ENCODE data around the gene OSBPL10.
"Not testable (repeated sequence)": the region's sequence is repeated elsewhere in the genome, so short reads cannot be mapped to it uniquely, and the experiment has no call there.

OSBPL10 gene

DNA sequence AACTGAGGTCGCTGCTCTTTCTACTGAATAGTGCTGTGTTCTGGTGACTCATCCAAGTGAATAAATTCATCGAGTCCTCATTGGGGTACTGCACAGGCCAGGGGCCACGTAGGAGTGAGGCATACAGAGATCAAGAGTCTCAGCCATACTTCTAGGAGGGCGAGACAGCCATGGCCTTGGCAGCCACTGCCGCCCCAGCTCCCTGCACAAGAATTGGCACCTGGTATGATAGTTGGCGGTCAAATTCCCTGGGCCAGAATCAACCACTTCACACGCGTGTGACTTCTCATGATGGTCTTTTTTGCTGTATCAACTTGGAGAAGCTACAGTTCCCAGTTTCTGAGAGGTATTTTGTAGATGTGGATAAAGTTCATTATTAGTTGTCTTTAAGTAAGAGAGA, 161.6 kb downstream of the OSBPL10 start:
- in situ Hi-C loops (cut with HindIII; ENCODE audit: low sequenced_read_pairs) = no loop called here

DNA sequence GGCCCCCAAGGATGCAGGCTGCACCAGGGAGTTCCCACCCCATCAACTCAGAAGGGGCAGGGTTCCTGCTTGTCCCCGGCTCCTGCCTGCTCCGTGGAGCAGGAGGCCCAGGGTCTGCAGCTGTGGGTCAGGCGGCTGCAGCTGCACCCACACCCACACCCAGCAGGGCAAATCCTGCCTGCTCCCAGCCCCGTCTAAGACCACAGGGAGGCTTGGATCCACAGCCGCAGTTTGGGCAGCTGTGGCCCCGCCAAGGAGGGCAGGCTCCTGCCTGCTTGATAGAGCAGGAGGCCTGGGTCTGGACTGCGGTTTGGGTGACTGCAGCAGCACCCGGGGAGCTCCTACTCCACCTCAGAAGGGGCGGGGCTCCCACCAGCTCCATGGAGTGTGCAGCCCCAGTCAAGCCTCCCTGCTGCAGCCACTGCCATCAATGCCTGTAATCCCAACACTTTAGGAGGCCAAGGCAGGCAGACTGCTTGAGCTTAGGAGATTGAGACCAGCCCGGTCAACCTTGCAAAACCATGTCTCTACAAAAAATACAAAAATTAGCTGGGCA, 163.6 kb downstream of the OSBPL10 start:
- in situ Hi-C loops (cut with HindIII; ENCODE audit: low sequenced_read_pairs) = no loop called here

DNA sequence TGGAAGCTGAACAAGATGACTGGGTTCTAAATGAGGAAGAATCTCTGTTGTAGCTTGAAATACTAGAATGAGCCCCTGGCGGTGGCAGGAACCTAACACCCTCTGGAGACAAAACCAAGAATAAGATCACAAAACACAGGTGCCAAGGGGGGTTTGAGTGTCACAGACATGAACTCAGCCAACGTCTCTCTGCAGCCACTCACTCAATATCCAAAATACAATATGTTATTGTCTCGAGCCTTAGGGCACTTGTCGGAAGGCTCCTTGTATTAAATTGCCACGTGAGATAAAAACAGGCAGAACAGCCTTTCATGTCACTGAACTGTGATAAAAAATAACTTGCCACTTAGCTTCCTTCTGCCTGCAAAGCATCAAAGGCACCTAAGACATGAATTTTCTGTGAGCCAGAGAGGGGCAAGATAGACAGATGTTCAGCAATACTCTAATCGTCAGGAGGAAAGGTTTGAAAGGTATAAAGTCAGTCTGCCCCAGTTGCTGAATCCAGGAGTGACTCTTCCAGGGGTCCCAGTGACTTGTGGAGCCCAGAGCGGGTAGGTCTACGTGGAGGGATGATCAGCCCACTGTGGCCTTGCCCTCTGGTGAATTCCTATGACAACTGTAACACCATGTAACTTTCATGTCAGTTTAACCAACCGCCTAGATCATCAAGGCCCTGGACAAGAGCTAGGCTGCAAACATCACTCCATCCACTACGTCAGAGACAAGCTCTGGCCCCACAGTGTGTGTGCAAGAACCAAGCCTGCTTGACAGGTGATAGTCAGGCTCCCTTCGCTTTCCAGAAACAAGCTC, 165.2 kb downstream of the OSBPL10 start:
- in situ Hi-C loops (cut with HindIII; ENCODE audit: low sequenced_read_pairs) = no loop called here

- in situ Hi-C loops (cut with HindIII; ENCODE audit: low sequenced_read_pairs) = no loop called here
Observed at GRCh38 chr3:31815006-31815405, 166.1 kb downstream of the OSBPL10 start.

- in situ Hi-C loops (cut with HindIII; ENCODE audit: low sequenced_read_pairs) = no loop called here
Observed at GRCh38 chr3:31813686-31814085, 167.4 kb downstream of the OSBPL10 start.

GRCh38 chr3:31813197-31813596, 167.9 kb downstream of the OSBPL10 start:
- in situ Hi-C loops (cut with HindIII; ENCODE audit: low sequenced_read_pairs) = no loop called here

DNA sequence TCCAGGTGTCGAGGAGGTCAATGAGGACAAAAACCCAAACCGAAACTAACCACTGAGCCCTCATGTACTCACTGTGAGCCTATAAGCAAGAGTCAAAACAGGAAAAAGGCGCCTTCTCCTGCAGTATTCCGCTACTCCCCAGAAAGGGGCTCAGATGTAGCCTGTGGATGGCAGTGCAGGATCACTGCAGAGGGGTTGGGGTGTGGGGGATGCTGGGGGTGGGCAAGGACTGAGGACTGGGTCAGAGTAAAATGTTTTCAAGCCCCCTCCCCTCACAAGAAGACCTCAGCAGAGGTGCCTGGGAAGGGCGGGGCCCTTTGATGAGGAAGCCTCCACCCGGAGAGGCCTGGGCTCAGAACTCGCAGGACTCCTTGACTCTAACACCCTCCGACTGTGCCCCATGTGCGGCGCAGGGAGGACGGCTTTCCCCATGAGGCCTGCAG, 170.1 kb downstream of the OSBPL10 start:
- in situ Hi-C loops (cut with HindIII; ENCODE audit: low sequenced_read_pairs) = no loop called here

DNA sequence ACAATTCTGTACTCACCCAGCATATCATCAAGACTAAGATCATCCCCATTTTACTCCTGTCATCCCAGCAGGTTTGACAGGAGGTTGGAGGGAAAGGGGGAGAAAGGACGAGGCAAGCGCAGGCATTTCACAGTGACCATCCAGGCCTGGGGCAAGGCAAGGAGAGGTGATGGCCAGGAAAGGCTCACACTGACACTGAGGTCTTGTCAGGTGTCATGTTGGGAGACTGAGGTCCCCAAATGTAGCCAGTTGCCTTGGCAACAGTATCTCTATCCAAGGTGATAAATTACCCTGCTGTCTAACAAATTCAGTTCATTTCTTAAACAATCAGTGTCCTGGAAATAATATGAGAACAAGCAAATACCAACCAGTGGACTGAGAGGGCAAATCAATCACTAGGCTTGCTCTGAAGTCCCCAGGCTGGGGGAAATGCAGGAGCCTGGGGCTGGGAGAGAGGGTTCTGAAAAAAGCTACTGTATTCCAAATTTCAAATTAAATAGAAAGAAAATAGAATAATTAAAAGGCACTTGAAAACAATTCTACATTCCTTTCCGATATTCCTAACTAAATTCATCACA, 172.8 kb downstream of the OSBPL10 start:
- in situ Hi-C loops (cut with HindIII; ENCODE audit: low sequenced_read_pairs) = no loop called here

DNA sequence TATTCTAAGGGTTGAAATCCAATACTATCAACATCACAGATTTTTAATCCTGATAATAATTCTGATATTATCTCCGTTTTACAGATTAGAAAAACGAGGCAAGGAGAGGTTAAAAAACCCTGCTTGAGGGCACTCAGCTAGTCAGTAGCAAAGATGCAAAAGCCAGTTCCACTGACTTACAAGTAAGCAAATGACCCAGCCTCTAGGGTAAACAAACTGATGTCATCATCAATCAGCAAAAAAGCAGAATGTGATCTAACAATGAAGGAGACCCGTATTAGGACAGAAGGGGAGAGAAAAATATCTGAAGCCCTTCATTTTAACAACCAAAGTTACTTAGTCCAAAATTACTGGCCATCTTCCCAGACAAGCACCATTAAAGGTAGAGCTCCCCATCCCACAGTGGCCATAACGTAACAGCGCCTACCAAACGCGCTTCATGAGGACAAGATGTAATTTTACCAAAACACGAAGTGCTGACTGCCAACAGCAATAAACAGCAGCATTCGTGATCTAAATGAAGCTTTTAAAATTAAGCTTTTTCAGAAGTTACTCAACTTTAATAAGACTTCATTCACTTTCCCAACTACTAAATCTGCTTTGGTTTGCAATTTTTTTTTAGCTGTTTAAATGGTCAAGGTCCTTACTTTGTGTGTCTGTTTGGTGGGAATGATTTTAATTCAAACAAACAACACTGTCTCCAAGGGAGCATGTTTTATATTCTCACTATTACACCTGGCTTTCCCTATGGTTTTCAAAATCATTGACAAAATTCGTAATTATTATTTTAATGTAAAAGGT, 176.6 kb downstream of the OSBPL10 start:
- in situ Hi-C loops (cut with HindIII; ENCODE audit: low sequenced_read_pairs) = no loop called here

GRCh38 chr3:31802981-31803740, 177.9 kb downstream of the OSBPL10 start:
- in situ Hi-C loops (cut with HindIII; ENCODE audit: low sequenced_read_pairs) = no loop called here

DNA sequence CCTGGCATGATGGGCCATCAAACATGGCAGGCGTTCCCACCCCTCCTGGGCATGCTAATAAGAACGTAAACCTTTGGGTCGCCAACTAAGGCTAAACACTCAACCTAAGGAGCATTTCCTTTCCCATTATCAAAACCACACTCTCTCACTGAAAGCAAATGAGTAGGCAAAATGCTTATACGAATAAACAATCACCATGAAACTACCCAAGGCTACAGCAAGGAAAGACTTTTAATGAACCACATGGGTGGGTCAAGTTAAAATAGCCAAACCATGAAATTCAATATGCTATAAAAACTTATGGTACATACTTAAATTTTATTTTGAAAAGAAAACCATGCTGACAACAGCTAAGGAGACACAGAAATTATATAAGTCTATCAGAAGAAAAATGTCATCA, 180.6 kb downstream of the OSBPL10 start:
- in situ Hi-C loops (cut with HindIII; ENCODE audit: low sequenced_read_pairs) = no loop called here

- in situ Hi-C loops (cut with HindIII; ENCODE audit: low sequenced_read_pairs) = no loop called here
Observed at GRCh38 chr3:31798840-31799239, 182.2 kb downstream of the OSBPL10 start.

DNA sequence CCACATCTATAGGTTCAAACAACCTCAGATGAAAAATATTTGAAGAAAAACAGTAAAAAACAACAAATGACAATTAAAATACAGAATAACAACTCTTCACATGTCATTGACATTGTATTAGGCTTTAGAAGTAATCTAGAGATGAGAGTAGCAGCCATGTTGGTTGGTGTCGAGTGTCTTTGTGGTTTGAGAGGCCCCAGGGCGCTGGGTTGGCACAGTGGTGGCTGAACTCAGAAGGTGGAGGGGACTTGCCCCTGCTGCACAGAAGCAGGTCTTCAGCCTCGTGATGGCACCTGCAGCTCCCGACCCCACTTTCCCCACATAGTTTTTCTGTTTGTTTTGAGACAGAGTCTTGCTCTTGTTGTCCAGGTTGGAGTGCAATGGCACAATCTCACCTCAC, 187.2 kb downstream of the OSBPL10 start:
- in situ Hi-C loops (cut with HindIII; ENCODE audit: low sequenced_read_pairs) = no loop called here

- in situ Hi-C loops (cut with HindIII; ENCODE audit: low sequenced_read_pairs) = no loop called here
Observed at GRCh38 chr3:31791090-31791430, 190.0 kb downstream of the OSBPL10 start.

- in situ Hi-C loops (cut with HindIII; ENCODE audit: low sequenced_read_pairs) = no loop called here
Observed at GRCh38 chr3:31790193-31791089, 190.6 kb downstream of the OSBPL10 start.

DNA sequence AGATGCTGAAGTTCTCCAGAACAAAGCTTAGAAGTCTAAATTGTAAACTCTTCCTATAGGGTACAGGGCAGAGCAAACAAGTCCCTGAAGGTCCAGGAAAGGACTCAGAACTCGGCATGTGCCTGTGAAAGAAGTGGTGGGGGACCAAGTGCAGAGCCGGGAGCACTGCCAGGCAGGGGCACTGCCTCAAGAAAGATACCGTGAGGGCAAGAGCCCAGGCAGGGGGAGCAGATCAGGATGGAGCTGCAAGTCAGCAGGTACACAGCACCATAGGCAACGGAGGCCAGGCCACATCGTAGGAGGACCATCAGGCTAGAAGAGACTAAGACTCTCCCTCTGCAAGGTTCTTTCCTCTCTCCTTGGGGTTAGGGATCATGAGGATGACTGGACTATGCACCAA, 191.6 kb downstream of the OSBPL10 start:
- in situ Hi-C loops (cut with HindIII; ENCODE audit: low sequenced_read_pairs) = no loop called here

GRCh38 chr3:31785734-31786133, 195.3 kb downstream of the OSBPL10 start:
- in situ Hi-C loops (cut with HindIII; ENCODE audit: low sequenced_read_pairs) = no loop called here

DNA sequence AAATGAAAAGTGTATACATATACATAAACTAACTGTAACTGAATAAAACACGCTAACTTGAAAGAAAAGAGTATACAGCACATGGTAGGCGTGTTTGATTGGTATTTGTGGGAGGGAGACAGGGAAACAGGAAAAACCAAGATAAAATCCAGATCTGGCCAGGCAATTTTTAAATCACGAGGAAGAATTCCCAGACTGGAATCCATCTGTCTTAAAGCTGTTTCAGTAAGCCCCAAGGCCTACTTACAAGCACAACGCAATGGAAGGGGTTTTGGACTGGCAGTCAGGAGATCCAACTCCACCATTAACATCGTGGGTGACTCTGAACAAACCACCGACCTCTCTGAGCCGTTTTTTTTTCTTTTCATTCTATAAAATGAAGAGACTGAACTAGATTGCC, 195.8 kb downstream of the OSBPL10 start:
- in situ Hi-C loops (cut with HindIII; ENCODE audit: low sequenced_read_pairs) = no loop called here

GRCh38 chr3:31783851-31784250, 197.2 kb downstream of the OSBPL10 start:
- in situ Hi-C loops (cut with HindIII; ENCODE audit: low sequenced_read_pairs) = not testable (repeated sequence)

- in situ Hi-C loops (cut with HindIII; ENCODE audit: low sequenced_read_pairs) = not testable (repeated sequence)
Observed at GRCh38 chr3:31782306-31782705, 198.8 kb downstream of the OSBPL10 start.
